Neutrophil (primary cell): ENCODE measurements around the gene ZDHHC14.

Experiments used
- H3K27ac ChIP-seq: fragments of 200-600 bp; sonication (generic); 2 replicates; pipeline ENCODE4 v1.5.1; 2016; ENCODE audit warnings: mild to moderate bottlenecking, moderate library complexity
- H3K27me3 ChIP-seq: fragments of 200-600 bp; sonication (generic); 2 replicates; pipeline ENCODE4 v1.6.0; 2016; ENCODE audit warnings: mild to moderate bottlenecking
- H3K36me3 ChIP-seq: fragments of 200-600 bp; sonication (generic); 2 replicates; pipeline ENCODE4 v1.5.1; 2017
- H3K4me1 ChIP-seq, 2 experiments: fragments of 200-600 bp in 1 of 2; sonication (generic) in 1 of 2; 1 replicate in 1 of 2; 2 replicates in 1 of 2; pipeline versions ENCODE4 v1.5.1 to v1.6.1; 2013 to 2016; ENCODE audit warnings: low read depth in 1 of 2, low read length in 1 of 2, mild to moderate bottlenecking in 1 of 2, moderate library complexity in 1 of 2; ENCODE audit not compliant: control insufficient read depth in 1 of 2, insufficient read depth in 1 of 2
- H3K4me3 ChIP-seq, 2 experiments: fragments of 200-600 bp in 1 of 2; sonication (generic) in 1 of 2; 1 replicate in 1 of 2; 2 replicates in 1 of 2; pipeline ENCODE4 v1.5.1; 2013 to 2016; ENCODE audit warnings: low read depth in 1 of 2, low read length in 1 of 2, mild to moderate bottlenecking in 1 of 2, moderate library complexity in 1 of 2
- H3K9me3 ChIP-seq: fragments of 200-600 bp; sonication (generic); 2 replicates; pipeline ENCODE4 v1.5.1; 2016
- TF ChIP-seq, protein P1 (sequence below): fragments of 200-600 bp; sonication (generic); IDR thresholded peaks from 2 replicates; pipeline ENCODE4 v1.5.1; 2016; ENCODE audit warnings: antibody characterized with exemption

ZDHHC14 gene

DNA sequence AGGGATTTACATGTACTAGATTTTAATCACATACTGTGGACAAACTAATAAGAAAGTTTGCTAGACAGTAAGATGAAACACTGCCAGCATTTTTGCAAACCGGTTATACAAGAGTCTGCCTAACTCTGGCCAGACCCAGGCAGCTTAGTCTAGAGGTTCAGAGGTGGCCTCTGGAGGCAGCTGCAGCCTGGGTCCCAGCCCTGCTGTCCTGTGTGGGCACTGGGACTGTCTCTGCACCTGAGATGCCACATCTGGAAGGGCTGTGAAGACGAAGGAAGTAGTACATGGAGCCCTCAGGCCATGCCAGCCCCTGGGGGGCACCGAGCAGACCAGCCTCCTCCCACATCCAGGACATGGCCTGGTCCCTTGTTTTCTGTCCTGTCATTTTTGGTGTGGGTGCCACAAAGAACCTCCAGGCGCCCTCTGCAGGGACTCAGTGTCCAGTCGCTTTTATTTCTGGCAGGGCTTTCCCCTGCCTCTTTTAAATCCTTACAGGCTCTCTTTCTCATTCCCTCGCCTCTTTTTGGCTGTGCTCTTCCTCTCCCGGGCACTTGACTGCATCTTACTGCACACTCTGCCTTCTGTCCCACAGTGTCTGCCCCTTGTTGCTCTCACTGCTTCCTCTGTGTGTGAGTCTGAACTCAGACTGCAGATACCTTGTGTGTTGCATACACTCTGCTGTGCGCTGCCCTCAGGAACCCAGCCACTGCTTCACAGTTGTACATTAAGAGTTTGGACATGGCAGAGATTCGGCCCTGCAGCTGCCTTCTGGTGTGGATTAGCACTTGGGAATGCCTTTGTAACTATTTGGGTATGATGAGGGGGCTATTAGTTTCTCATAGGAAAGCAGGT lies 216.7 kb downstream of the ZDHHC14 start:
- H3K27ac ChIP-seq = no peak overlapping the region
- TF ChIP-seq, protein P1, sequence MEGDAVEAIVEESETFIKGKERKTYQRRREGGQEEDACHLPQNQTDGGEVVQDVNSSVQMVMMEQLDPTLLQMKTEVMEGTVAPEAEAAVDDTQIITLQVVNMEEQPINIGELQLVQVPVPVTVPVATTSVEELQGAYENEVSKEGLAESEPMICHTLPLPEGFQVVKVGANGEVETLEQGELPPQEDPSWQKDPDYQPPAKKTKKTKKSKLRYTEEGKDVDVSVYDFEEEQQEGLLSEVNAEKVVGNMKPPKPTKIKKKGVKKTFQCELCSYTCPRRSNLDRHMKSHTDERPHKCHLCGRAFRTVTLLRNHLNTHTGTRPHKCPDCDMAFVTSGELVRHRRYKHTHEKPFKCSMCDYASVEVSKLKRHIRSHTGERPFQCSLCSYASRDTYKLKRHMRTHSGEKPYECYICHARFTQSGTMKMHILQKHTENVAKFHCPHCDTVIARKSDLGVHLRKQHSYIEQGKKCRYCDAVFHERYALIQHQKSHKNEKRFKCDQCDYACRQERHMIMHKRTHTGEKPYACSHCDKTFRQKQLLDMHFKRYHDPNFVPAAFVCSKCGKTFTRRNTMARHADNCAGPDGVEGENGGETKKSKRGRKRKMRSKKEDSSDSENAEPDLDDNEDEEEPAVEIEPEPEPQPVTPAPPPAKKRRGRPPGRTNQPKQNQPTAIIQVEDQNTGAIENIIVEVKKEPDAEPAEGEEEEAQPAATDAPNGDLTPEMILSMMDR = no peak
- H3K36me3 ChIP-seq = no peaks in the 10 kb centered on the region
- no peaks in the 10 kb centered on the region for H3K4me1 ChIP-seq
- H3K9me3 ChIP-seq = no peaks in the 10 kb centered on the region
- no peak overlapping the region for H3K4me3 ChIP-seq
- H3K27me3 ChIP-seq = no peaks in the 10 kb centered on the region

DNA sequence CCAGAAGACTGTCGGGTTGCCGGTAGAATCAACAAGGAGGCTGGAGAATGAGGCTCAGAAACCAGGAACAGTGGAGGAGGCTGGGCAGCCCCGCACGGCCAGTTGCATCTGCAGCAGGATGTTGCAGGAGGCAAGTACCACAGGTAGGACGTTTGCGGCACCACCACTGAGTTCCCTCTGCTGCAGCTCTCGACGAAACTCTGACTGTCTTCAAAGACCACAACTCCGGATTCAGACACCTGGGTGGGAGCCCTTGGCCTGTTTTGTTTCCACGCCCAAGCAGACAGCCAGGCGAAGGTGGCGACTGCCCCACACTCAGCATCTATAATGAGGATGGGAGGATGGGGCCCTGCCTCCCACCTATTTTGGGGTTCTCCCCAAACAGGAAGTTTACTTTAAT lies 218.2 kb downstream of the ZDHHC14 start:
- H3K27me3 ChIP-seq = no peaks in the 10 kb centered on the region
- no peaks in the 10 kb centered on the region for H3K4me1 ChIP-seq
- H3K27ac ChIP-seq = no peak overlapping the region
- H3K36me3 ChIP-seq = no peaks in the 10 kb centered on the region
- no peak overlapping the region for H3K4me3 ChIP-seq
- TF ChIP-seq, protein P1 = no peak
- H3K9me3 ChIP-seq = no peaks in the 10 kb centered on the region

DNA sequence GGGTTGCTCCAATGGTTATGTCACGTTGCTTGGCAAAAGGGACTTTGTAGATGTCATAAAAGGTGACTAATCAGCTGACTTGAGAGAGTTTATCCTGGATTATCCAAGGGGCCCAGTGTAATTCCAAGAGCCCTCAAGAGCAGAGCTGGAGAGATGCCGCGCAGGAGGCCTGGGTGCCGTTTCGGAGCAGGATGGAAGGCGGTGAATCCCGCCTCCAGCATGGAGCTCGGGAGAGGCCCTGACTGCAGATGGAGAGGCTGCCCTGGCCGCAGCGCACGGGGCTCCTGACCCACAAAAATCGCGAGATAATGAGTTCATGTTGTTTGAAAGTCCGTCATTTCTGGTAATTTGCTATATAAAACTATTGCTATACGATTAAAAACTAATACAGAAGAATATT lies 219.8 kb downstream of the ZDHHC14 start:
- Histone ChIP-seq H3K9me3 (no peaks in the 10 kb centered on the region), H3K27ac (no peak overlapping the region), H3K36me3 (no peaks in the 10 kb centered on the region), H3K27me3 (no peaks in the 10 kb centered on the region), H3K4me3 (no peak overlapping the region), H3K4me1 (no peaks in the 10 kb centered on the region)
- TF ChIP-seq, protein P1 = no peak

DNA sequence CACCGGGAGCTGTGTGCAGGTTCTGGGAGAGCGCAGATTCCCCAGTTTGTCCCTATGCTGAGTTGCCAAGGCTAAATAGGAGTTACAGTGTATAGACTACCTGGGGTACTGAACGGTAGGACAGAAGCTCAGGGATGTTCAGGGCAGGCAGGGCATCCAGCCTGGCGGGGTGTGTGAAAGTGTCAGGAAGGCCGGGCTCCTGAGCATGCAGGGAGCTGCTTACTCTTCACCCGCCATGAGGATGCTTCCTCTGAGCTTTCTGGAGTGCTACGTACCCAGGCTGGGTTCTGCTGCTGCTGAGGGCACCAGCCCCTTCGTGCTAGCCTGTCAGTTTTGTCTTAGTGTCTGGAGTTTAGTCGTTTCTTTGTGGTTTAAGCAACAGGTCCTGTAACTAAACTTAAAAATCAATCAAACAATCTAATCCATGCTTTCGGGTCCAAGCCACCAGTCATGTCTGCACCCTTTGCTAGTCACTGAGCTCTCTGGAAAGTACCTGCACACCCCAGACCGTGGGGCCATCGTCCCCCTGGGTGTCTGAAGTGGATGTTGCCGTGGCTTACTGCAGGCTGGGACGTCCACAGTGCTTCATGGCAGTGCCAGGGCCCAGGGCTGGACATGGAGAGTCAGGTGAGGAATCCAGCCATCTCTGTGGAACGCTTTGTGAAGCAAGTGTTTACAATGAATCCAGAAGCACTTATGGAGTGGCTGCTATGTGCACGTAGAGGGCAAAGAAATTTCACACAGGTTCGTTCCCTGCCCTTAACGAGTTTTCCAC lies 221.7 kb downstream of the ZDHHC14 start:
- Histone ChIP-seq H3K9me3 (no peaks in the 10 kb centered on the region), H3K27ac (no peak overlapping the region), H3K27me3 (no peaks in the 10 kb centered on the region), H3K4me3 (no peak overlapping the region), H3K36me3 (no peaks in the 10 kb centered on the region), H3K4me1 (peaks cover 0 to 3% of the 10 kb centered on the region in 2 experiments)
- TF ChIP-seq, protein P1 = no peak

DNA sequence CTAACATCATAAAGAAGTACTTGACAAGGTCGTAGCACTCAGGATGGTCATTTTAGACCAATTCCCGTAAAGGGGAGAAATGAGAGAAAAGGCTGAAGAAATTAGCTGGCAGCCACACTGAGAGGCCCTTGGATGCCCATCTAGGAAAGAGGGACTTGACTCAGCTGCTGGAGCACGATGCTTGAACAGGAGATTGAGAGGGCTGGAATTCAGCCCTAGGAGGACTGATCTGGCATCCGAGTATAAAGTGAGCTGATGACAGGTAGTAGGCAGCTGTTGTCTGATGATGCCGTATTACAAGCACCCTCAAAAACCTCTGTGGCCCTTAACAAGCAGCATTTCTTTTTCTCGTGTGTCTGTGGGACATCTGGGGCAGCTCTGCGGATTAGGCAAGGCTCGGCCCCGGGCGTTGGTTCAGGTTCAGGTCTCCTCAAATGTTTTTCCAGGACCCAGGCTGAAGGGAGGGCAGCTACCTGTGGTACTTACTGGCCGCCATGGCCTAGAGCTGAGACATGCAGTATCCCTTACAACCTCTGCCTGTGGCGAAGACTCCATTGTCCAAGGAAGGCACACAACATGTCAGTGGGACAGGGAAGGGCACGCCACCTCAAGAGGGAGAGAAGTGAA lies 222.4 kb downstream of the ZDHHC14 start:
- peaks cover 0 to 3% of the 10 kb centered on the region in 2 experiments for H3K4me1 ChIP-seq
- H3K4me3 ChIP-seq = no peak overlapping the region
- no peak overlapping the region for H3K27ac ChIP-seq
- no peaks in the 10 kb centered on the region for H3K36me3 ChIP-seq
- no peaks in the 10 kb centered on the region for H3K9me3 ChIP-seq
- TF ChIP-seq, protein P1 = no peak
- H3K27me3 ChIP-seq = no peaks in the 10 kb centered on the region
